Upper lobe of left lung (tissue), 6 donors: ENCODE results near the gene CELA2B. TPM values are rescaled to one million over a fixed set of nuclear protein-coding genes. Genes with fewer than 3 reads are reported as not detected.
"Not testable (repeated sequence)": the region's sequence is repeated elsewhere in the genome, so short reads cannot be mapped to it uniquely, and the experiment has no call there.

Experiments
- ATAC-seq, 2 donors: fragments of 200-7000 bp; cut with Tn5 transposase; one replicate each; pipeline ENCODE4 v1.9.1; 2022; ENCODE audit warnings: mild to moderate bottlenecking in 2 of 2, moderate library complexity in 2 of 2; ENCODE audit not compliant: low FRiP score in 2 of 2
- DNase-seq, 2 donors: peaks; one replicate each; pipeline ENCODE4 v3.0.0-alpha.2; 2019 to 2020
- H3K27ac ChIP-seq, 4 donors: fragments of 200-600 bp; sonication (generic); one replicate each; pipeline ENCODE4 v1.5.1; 2016 to 2019
- H3K27me3 ChIP-seq, 4 donors: fragments of 200-600 bp; sonication (generic); one replicate each; pipeline ENCODE4 v1.5.1; 2017 to 2019
- H3K36me3 ChIP-seq, 4 donors: fragments of 200-600 bp; sonication (generic); one replicate each; pipeline ENCODE4 v1.5.1; 2016 to 2019
- H3K4me1 ChIP-seq, 4 donors: fragments of 200-600 bp; sonication (generic); one replicate each; pipeline ENCODE4 v1.5.1; 2018 to 2019
- H3K4me3 ChIP-seq, 4 donors: fragments of 200-600 bp; sonication (generic); one replicate each; pipeline ENCODE4 v1.5.1; 2017 to 2019; ENCODE audit warnings: mild to moderate bottlenecking in 2 of 4, moderate library complexity in 1 of 4
- H3K9me3 ChIP-seq, 4 donors: fragments of 200-600 bp; sonication (generic); one replicate each; pipeline ENCODE4 v1.5.1; 2018 to 2019
- EP300 ChIP-seq, 4 donors: sonication (generic); formaldehyde crosslinking; IDR thresholded peaks; one replicate each; pipeline ENCODE4 v1.5.1; 2017; ENCODE audit warnings: antibody characterized with exemption in 4 of 4, control low read depth in 2 of 4
- POLR2A ChIP-seq, 4 donors: fragments of 450-650 bp; IDR thresholded peaks; one replicate each; pipeline ENCODE4 v1.5.1; 2016 to 2017; ENCODE audit warnings: antibody characterized with exemption in 4 of 4, mild to moderate bottlenecking in 2 of 4
- POLR2AphosphoS5 ChIP-seq, 2 donors: sonication (generic); formaldehyde crosslinking; IDR thresholded peaks; one replicate each; pipeline ENCODE4 v1.5.1; 2017; ENCODE audit warnings: antibody characterized with exemption in 2 of 2
- WGBS, 2 donors: methylation state at CpG; one replicate each; pipeline ENCODE4 v1.1.5; 2017 to 2018; 5-methylcytosine and 5-hydroxymethylcytosine counted together
- total RNA-seq, 6 donors: library from RNA; depleted of rRNA in 4 of 6; stranded (reverse); fragments of >200 nt in 4 of 6; gene quantifications; one replicate each; pipeline versions ENCODE4 v1.1.0 to v1.2.1, GENCODE V29; 2016 to 2021
- TF ChIP-seq, protein P1 (sequence below), 6 experiments: fragments of 450-650 bp in 4 of 6; fragments of 200-600 bp in 2 of 6; sonication (generic) in 2 of 6; IDR thresholded peaks; one replicate each; pipeline ENCODE4 v1.5.1; 2016 to 2019; ENCODE audit warnings: antibody characterized with exemption in 6 of 6
- donor health status: DM: no; HTN: no; CAD: no; lungs with moderate emphysema.
- donor health status: DM: no; HTN: yes; CAD: no; lungs with severe emphysema.

The CELA2B gene
- total RNA-seq, 6 donors from 2014 or later = 0.91 to 1.8 (median 1.3) TPM; not detected in 3

DNA sequence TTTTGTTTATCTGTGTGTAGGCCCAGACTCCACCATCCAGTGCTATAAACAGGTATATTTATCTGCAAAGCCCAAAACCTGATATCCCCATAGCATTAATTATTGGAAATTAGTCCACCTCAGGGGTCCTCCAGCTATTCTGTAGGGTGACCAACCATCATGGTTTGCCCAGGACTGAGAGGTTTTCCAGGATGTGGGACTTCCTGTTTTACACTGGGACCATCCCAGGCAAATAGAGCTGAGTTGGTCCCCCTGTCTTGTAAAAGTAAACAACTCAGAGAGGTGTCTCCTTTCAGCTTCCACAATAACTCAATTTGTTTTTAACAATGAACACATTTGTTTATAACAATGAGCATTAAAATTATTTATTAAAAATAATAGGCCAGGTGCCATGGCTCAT is 7.8 kb upstream of the CELA2B start:
- H3K9me3 ChIP-seq = no peaks in the 10 kb centered on the region
- H3K27ac ChIP-seq = no peak overlapping the region
- no peaks in the 10 kb centered on the region for H3K36me3 ChIP-seq
- TF ChIP-seq POLR2A (IDR thresholded peaks at IDR 0.05) = no peak
- no peak for TF ChIP-seq EP300 (IDR thresholded peaks at IDR 0.05)
- TF ChIP-seq, protein P1, sequence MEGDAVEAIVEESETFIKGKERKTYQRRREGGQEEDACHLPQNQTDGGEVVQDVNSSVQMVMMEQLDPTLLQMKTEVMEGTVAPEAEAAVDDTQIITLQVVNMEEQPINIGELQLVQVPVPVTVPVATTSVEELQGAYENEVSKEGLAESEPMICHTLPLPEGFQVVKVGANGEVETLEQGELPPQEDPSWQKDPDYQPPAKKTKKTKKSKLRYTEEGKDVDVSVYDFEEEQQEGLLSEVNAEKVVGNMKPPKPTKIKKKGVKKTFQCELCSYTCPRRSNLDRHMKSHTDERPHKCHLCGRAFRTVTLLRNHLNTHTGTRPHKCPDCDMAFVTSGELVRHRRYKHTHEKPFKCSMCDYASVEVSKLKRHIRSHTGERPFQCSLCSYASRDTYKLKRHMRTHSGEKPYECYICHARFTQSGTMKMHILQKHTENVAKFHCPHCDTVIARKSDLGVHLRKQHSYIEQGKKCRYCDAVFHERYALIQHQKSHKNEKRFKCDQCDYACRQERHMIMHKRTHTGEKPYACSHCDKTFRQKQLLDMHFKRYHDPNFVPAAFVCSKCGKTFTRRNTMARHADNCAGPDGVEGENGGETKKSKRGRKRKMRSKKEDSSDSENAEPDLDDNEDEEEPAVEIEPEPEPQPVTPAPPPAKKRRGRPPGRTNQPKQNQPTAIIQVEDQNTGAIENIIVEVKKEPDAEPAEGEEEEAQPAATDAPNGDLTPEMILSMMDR (IDR thresholded peaks at IDR 0.05) = no peak
- TF ChIP-seq POLR2AphosphoS5 (IDR thresholded peaks at IDR 0.05) = no peak
- no peak overlapping the region for H3K4me3 ChIP-seq
- ATAC-seq (no peak), DNase-seq (no peak)
- H3K4me1 ChIP-seq = no peaks in the 10 kb centered on the region
- H3K27me3 ChIP-seq = no peaks in the 10 kb centered on the region

DNA sequence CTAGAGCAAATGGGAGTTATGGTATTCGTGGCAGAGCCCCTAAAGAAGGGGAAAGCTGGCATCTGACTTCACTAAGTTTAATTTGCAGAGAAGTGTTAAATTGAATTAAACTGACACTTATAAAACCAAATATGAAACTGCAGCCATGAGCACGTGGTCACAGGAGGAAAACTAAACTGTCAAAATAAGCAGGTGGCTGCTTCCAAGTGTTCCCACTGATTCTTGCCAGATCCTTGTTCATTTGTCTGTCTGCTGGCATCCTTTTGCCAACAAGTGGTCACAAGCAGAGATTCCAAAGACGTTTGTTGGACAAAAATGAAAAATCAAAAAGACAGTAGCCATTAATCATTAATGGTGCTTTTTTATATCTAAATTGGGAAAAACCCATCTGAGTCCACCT is 6.5 kb upstream of the CELA2B start:
- H3K4me1 ChIP-seq = no peaks in the 10 kb centered on the region
- ATAC-seq (no peak), DNase-seq (no peak)
- H3K4me3 ChIP-seq = no peak overlapping the region
- no peak overlapping the region for H3K27ac ChIP-seq
- WGBS, 2 donors = 59 to 60% methylated on average over 3 of the region's 3 CpGs
- no peaks in the 10 kb centered on the region for H3K36me3 ChIP-seq
- no peak for TF ChIP-seq POLR2AphosphoS5 (IDR thresholded peaks at IDR 0.05)
- TF ChIP-seq EP300 (IDR thresholded peaks at IDR 0.05) = no peak
- no peak for TF ChIP-seq POLR2A (IDR thresholded peaks at IDR 0.05)
- TF ChIP-seq, protein P1 (IDR thresholded peaks at IDR 0.05) = no peak
- no peaks in the 10 kb centered on the region for H3K9me3 ChIP-seq
- no peaks in the 10 kb centered on the region for H3K27me3 ChIP-seq

DNA sequence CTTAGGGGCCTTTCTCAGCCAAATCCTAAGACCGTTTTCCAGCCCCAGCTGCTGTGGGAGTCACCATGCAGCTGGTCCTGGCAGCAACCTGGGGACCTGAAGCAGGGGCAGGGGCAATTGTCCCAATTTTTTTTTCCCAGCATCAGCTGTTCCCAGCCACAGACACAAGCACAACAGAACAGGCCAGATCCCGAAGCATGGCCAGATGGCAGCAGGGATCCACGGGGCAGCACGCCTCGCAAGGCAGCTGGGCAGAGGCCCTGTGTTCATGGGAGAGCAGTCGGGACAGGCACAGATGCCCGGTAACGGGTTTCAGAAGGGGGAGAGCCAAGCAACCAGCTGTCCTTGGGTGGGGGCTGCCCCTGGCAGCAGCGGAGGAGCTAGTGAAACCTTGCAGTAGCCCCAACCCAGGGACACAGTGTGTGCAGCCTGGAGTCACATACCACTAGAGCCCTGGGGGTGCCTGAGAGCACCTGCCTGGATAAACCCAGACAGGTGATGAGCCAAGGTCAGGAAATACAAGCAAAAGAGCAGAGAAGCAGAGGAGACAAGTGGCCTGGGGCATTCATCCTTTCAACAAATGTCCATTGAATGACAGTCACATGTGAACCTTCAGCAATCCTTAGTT is 6.0 kb upstream of the CELA2B start:
- not testable (repeated sequence) for H3K4me1 ChIP-seq, H3K4me3 ChIP-seq, H3K9me3 ChIP-seq, H3K27ac ChIP-seq, H3K27me3 ChIP-seq, ATAC-seq, H3K36me3 ChIP-seq
- 88 to 94% methylated on average over 6 to 9 of the region's 9 CpGs for WGBS, 2 donors
- DNase-seq = peak in 1 of 2 donors; percentile 70

DNA sequence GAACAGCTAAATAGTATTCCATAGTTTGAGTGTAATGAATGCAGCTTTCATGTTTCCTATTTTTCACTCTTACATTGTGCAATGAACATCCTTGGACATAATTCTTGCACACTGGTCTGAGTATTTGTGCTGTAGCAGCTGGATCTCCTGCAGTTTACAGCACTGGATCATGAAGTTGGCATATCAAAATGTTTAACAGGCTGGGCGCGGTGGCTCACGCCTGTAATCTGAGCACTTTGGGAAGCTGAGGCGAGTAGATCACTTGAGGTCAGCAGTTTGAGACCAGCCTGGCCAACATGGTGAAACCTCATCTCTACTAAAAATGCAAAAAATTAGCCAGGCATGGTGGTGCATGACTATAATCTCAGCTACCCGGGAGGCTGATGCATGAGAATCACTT is 4.8 kb upstream of the CELA2B start:
- 89% methylated on average over 5 of the region's 5 CpGs for WGBS, 2 donors
- not testable (repeated sequence) for H3K27ac ChIP-seq, ATAC-seq, H3K9me3 ChIP-seq, H3K27me3 ChIP-seq, H3K4me1 ChIP-seq, H3K4me3 ChIP-seq, DNase-seq, H3K36me3 ChIP-seq

DNA sequence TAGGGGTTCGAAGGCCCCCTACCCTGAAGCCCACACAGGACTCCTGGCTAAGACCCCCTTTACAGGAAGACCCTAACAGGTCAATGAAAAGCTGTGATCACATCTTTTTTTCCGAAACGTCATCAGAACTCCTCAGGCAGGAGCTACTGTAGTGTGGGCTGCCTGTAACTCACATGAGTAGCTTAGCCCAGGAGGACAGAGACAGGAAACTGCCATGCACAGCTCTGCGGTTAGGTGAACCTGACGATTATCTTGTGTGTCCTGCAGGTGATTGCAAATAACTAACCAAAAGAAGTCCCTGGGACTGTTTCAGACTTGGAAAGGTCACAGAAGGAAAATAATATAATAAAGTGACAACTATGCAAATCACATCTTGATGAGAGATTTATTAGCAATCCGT is 4.2 kb upstream of the CELA2B start:
- 80 to 84% methylated on average over 6 of the region's 6 CpGs for WGBS, 2 donors
- H3K4me3 ChIP-seq = not testable (repeated sequence)

DNA sequence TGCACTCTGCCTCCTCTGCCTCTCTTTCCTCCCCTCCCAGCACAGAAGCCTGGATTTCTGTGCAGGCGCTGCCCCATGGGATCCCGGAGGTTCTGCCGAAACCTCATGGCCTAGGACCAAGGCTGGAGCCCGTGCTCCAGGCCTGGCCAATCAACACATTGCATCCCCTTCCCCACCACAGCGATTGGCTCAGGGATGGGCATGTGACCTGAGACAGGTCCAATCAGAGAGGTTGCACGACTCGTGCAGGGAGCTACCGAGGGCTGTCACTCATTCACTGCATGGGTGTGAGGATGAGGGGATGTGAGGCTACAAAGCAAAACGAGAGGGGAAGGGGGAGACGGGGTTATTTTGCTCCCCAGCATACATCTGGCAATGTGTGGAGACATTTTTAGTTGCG is 3.3 kb upstream of the CELA2B start:
- no peak overlapping the region for H3K27ac ChIP-seq
- H3K36me3 ChIP-seq = no peaks in the 10 kb centered on the region
- DNase-seq (no peak), ATAC-seq (no peak)
- H3K9me3 ChIP-seq = no peaks in the 10 kb centered on the region
- H3K27me3 ChIP-seq = no peaks in the 10 kb centered on the region
- 87 to 88% methylated on average over 11 of the region's 11 CpGs for WGBS, 2 donors
- H3K4me3 ChIP-seq = no peak overlapping the region
- H3K4me1 ChIP-seq = no peaks in the 10 kb centered on the region
- TF ChIP-seq EP300 (IDR thresholded peaks at IDR 0.05) = no peak
- no peak for TF ChIP-seq POLR2AphosphoS5 (IDR thresholded peaks at IDR 0.05)
- TF ChIP-seq POLR2A (IDR thresholded peaks at IDR 0.05) = no peak
- TF ChIP-seq, protein P1 (IDR thresholded peaks at IDR 0.05) = no peak

More for the DNA sequence above, 4.2 kb upstream of the CELA2B start:
- not testable (repeated sequence) for H3K4me1 ChIP-seq, H3K9me3 ChIP-seq, DNase-seq, ATAC-seq, H3K36me3 ChIP-seq, H3K27ac ChIP-seq, H3K27me3 ChIP-seq
